ENCODE measurements around the gene FANCF. TPM values are rescaled to one million over a fixed set of nuclear protein-coding genes. Genes with fewer than 3 reads are reported as not detected.
A peak's percentile ranks its signal among the peaks of the same experiment; 100 is the strongest.

The FANCF gene
- total and polyA plus RNA-seq, 2 experiments from 2014 or later: 9.9 to 16.4 TPM

- H3K27ac ChIP-seq: peak overlapping the region; percentile 74
- peak; percentile 80 for DNase-seq (ENCODE audit: low spot score)
- peak overlapping the region; percentile 48 for H3K4me3 ChIP-seq
- H3K4me1 ChIP-seq (ENCODE audit: insufficient read depth): no peaks in the 10 kb centered on the region
- H3K9me2 ChIP-seq (replicated peaks; ENCODE audit: insufficient read depth): no peaks in the 10 kb centered on the region
- TF ChIP-seq, protein P1, sequence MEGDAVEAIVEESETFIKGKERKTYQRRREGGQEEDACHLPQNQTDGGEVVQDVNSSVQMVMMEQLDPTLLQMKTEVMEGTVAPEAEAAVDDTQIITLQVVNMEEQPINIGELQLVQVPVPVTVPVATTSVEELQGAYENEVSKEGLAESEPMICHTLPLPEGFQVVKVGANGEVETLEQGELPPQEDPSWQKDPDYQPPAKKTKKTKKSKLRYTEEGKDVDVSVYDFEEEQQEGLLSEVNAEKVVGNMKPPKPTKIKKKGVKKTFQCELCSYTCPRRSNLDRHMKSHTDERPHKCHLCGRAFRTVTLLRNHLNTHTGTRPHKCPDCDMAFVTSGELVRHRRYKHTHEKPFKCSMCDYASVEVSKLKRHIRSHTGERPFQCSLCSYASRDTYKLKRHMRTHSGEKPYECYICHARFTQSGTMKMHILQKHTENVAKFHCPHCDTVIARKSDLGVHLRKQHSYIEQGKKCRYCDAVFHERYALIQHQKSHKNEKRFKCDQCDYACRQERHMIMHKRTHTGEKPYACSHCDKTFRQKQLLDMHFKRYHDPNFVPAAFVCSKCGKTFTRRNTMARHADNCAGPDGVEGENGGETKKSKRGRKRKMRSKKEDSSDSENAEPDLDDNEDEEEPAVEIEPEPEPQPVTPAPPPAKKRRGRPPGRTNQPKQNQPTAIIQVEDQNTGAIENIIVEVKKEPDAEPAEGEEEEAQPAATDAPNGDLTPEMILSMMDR (IDR thresholded peaks at IDR 0.05; ENCODE audit: poor library complexity): no peak
- TF ChIP-seq EZH2phosphoT487 (IDR thresholded peaks at IDR 0.05; ENCODE audit: low read depth, severe bottlenecking, unreplicated experiment): no peak
- no peak for TF ChIP-seq EZH2 (IDR thresholded peaks at IDR 0.05; ENCODE audit: borderline replicate concordance)
- H3K36me3 ChIP-seq (replicated peaks; ENCODE audit: insufficient read depth, low read depth): no peaks in the 10 kb centered on the region
- no peaks in the 10 kb centered on the region for H3K9me3 ChIP-seq (ENCODE audit: low read depth)
- WGBS (ENCODE audit: low lambda C conversion rate, missing lambda C conversion rate): 5% methylated on average over 40 of the region's 40 CpGs
- H3K79me2 ChIP-seq: no peaks in the 10 kb centered on the region
- H3K27me3 ChIP-seq: peaks cover 8% of the 10 kb centered on the region
- peak overlapping the region; percentile 74 for H3K4me2 ChIP-seq
- H4K20me1 ChIP-seq (ENCODE audit: insufficient read depth, poor library complexity, severe bottlenecking): no peaks in the 10 kb centered on the region
- peak overlapping the region; percentile 66 for H2AFZ ChIP-seq
Observed at GRCh38 chr11:22666688-22667439, 41.2 kb upstream of the FANCF start.

DNA sequence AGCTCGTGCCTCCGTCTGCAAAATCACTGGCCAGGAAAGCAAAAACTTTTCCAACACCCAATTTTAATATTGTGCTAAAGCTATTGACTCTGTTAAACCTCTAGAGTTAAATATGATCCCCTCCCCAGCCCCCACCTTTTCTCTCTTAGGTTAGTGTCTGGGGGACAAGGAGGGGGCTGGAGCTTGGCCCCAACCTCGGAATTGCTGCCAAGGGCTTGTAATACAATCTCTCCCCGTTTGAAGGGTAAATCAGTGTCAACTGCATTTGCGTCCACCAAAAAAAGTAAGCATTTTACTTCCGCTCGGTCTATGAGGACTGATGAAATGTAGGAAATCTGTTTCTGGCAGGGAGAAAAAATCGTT, 40.7 kb upstream of the FANCF start, which contains the start of gene GAS2:
Gene GAS2 (plus strand): TSS at position 287 of the 363 bp plus-strand sequence. CDS start 8,259 bp downstream, outside the sequence.
- Histone ChIP-seq H3K27me3 (peaks cover 8% of the 10 kb centered on the region), H3K27ac (peak within 1 kb of the TSS; percentile 74), H3K79me2 (no peaks in the 10 kb centered on the region), H3K4me1 (ENCODE audit: insufficient read depth) (no peaks in the 10 kb centered on the region), H4K20me1 (ENCODE audit: insufficient read depth, poor library complexity, severe bottlenecking) (no peaks in the 10 kb centered on the region), H3K4me2 (peak within 1 kb of the TSS; percentile 74), H2AFZ (peak within 1 kb of the TSS; percentile 66), H3K9me3 (ENCODE audit: low read depth) (no peaks in the 10 kb centered on the region), H3K9me2 (replicated peaks; ENCODE audit: insufficient read depth) (no peaks in the 10 kb centered on the region), H3K36me3 (replicated peaks; ENCODE audit: insufficient read depth, low read depth) (no peaks in the 10 kb centered on the region), H3K4me3 (peak within 1 kb of the TSS; percentile 48)
- TF ChIP-seq, protein P1 (IDR thresholded peaks at IDR 0.05; ENCODE audit: poor library complexity): no peak
- TF ChIP-seq EZH2 (IDR thresholded peaks at IDR 0.05; ENCODE audit: borderline replicate concordance): no peak
- no peak for TF ChIP-seq EZH2phosphoT487 (IDR thresholded peaks at IDR 0.05; ENCODE audit: low read depth, severe bottlenecking, unreplicated experiment)
- WGBS (ENCODE audit: low lambda C conversion rate, missing lambda C conversion rate): 7% methylated on average over 8 of the region's 8 CpGs
- no peak for DNase-seq (ENCODE audit: low spot score)

DNA sequence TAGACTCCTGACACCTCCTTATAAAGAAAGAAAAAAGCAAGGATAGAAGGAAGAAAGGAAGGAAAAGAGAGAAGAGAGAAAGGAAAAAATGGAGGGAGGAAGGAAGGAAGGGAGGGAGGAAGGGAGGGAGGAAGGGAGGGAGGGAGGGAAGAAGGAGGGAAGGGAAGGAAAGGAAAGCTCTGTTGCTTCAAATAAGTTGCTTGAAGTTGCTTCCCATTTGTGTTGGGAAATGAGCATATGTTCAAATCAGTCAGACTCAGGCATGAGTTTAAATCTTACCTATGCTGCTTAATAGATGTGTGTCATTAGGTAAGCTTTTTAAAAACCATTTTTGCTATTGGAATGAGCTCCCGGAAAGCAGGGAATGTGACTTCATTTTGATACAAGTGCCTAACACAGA, 34.2 kb upstream of the FANCF start:
- Histone ChIP-seq H3K27me3 (no peaks in the 10 kb centered on the region), H3K36me3 (replicated peaks; ENCODE audit: insufficient read depth, low read depth) (no peaks in the 10 kb centered on the region), H4K20me1 (ENCODE audit: insufficient read depth, poor library complexity, severe bottlenecking) (no peaks in the 10 kb centered on the region), H2AFZ (no peak overlapping the region), H3K4me3 (no peak overlapping the region), H3K27ac (no peak overlapping the region), H3K9me2 (replicated peaks; ENCODE audit: insufficient read depth) (no peaks in the 10 kb centered on the region), H3K4me1 (ENCODE audit: insufficient read depth) (no peaks in the 10 kb centered on the region), H3K79me2 (no peaks in the 10 kb centered on the region), H3K9me3 (ENCODE audit: low read depth) (no peaks in the 10 kb centered on the region), H3K4me2 (no peak overlapping the region)
- WGBS (ENCODE audit: low lambda C conversion rate, missing lambda C conversion rate): 89% methylated on average over 1 of the region's 1 CpG
- no peak for TF ChIP-seq EZH2 (IDR thresholded peaks at IDR 0.05; ENCODE audit: borderline replicate concordance)
- TF ChIP-seq, protein P1 (IDR thresholded peaks at IDR 0.05; ENCODE audit: poor library complexity): no peak
- no peak for TF ChIP-seq EZH2phosphoT487 (IDR thresholded peaks at IDR 0.05; ENCODE audit: low read depth, severe bottlenecking, unreplicated experiment)
- DNase-seq (ENCODE audit: low spot score): no peak

Measured in hepatocyte (in vitro differentiated cells).